HCT116 (cell line): ENCODE results near the gene NSMCE1. TPM values are rescaled to one million over a fixed set of nuclear protein-coding genes. Genes with fewer than 3 reads are reported as not detected.

Source experiments
- ATAC-seq: fragments of 200-7000 bp; cut with Tn5 transposase; 2 replicates; pipeline ENCODE4 v1.9.1; 2020; ENCODE audit warnings: mild to moderate bottlenecking, moderate library complexity
- BruUV-seq: library from RNA; stranded (reverse); fragments of 400-500 nt; replicated peaks from 2 replicates; lab custom pipeline; 2021; lab: Mats Ljungman, UMichigan
- CTCF ChIA-PET: fragments of 300-600 bp; sonication (Branson Sonifier 250); formaldehyde crosslinking; loops from one replicate; lab custom pipeline; 2021; ENCODE audit warnings: antibody characterized with exemption; lab: Charles Lee
- POLR2A ChIA-PET: fragments of 300-600, 350-600 bp; sonication (Branson Sonifier 250); formaldehyde crosslinking; loops from one replicate; lab custom pipeline; 2021; ENCODE audit warnings: antibody characterized with exemption; lab: Charles Lee
- RAD21 ChIA-PET, 2 experiments: fragments of 300-600 bp; sonication (Branson Sonifier 250); formaldehyde crosslinking; loops; one replicate each; lab custom pipeline; 2023; ENCODE audit warnings: low total read pairs in 2 of 2; ENCODE audit not compliant: uncharacterized antibody in 2 of 2, unreplicated experiment in 2 of 2, low non-redundant PET in 1 of 2; lab: Charles Lee
- DNase-seq: peaks from one replicate; pipeline ENCODE4 v3.0.0-alpha.2; 2010; ENCODE audit warnings: low read depth, low spot score
- H2AFZ ChIP-seq: fragments of 200-600 bp; shearing (Covaris generic), sonication (generic); 2 replicates; pipeline ENCODE4 v1.6.1; 2017; ENCODE audit warnings: low read depth, mixed run types, mixed read lengths, antibody characterized with exemption, low read length; ENCODE audit not compliant: poor library complexity, severe bottlenecking
- H3K27ac ChIP-seq: 2 replicates; pipeline ENCODE4 v1.5.1; 2012; ENCODE audit warnings: low read depth, low read length
- H3K27me3 ChIP-seq: fragments of 200-600 bp; sonication (generic); 2 replicates; pipeline ENCODE4 v1.6.1; 2016; ENCODE audit warnings: mixed run types, low read length, mixed read lengths; ENCODE audit not compliant: insufficient read depth
- H3K36me3 ChIP-seq, 2 experiments: fragments of 200-500 bp in 1 of 2; fragments of 200-600 bp in 1 of 2; sonication (Bioruptor generic) in 1 of 2; sonication (generic) in 1 of 2; 2 replicates each; pipeline versions ENCODE4 v1.5.1 to v1.6.1; 2014 to 2016; ENCODE audit warnings: low read length in 2 of 2, inconsistent platforms in 1 of 2, mixed read lengths in 1 of 2, mixed run types in 1 of 2; ENCODE audit not compliant: insufficient read depth in 2 of 2, control insufficient read depth in 1 of 2
- H3K4me1 ChIP-seq, 2 experiments: fragments of 200-600 bp in 1 of 2; sonication (generic) in 1 of 2; 2 replicates each; pipeline versions ENCODE4 v1.5.1 to v1.6.1; 2012 to 2017; ENCODE audit warnings: low read length in 2 of 2, inconsistent platforms in 1 of 2, mild to moderate bottlenecking in 1 of 2, mixed read lengths in 1 of 2, mixed run types in 1 of 2, moderate library complexity in 1 of 2; ENCODE audit not compliant: insufficient read depth in 2 of 2, control insufficient read depth in 1 of 2
- H3K4me2 ChIP-seq: fragments of 200-600 bp; sonication (generic); 2 replicates; pipeline ENCODE4 v1.6.1; 2017; ENCODE audit warnings: mixed run types, low read length, mixed read lengths
- H3K4me3 ChIP-seq, 2 experiments: fragments of 200-600 bp in 1 of 2; sonication (generic) in 1 of 2; replicated peaks in 1 of 2; 2 replicates each; pipeline ENCODE4 v1.5.1; 2011 to 2016; ENCODE audit warnings: low read length in 2 of 2, control low read depth in 1 of 2, low read depth in 1 of 2, mild to moderate bottlenecking in 1 of 2, mixed read lengths in 1 of 2, mixed run types in 1 of 2
- H3K79me2 ChIP-seq: fragments of 200-600 bp; sonication (generic); 2 replicates; pipeline ENCODE4 v1.6.1; 2017; ENCODE audit warnings: mild to moderate bottlenecking, mixed run types, low read length, moderate library complexity, mixed read lengths; ENCODE audit not compliant: insufficient read depth
- H3K9ac ChIP-seq: fragments of 200-600 bp; sonication (generic); 2 replicates; pipeline ENCODE4 v1.6.1; 2016; ENCODE audit warnings: low read length, mixed read lengths
- H3K9me2 ChIP-seq: fragments of 200-600 bp; sonication (generic), shearing (Covaris generic); 2 replicates; pipeline ENCODE4 v1.6.1; 2017; ENCODE audit warnings: mixed run types, mild to moderate bottlenecking, moderate library complexity; ENCODE audit not compliant: insufficient read depth
- H3K9me3 ChIP-seq, 2 experiments: fragments of 200-500 bp in 1 of 2; fragments of 200-600 bp in 1 of 2; sonication (Bioruptor generic) in 1 of 2; sonication (generic) in 1 of 2; 2 replicates each; pipeline ENCODE4 v1.6.1; 2014 to 2017; ENCODE audit warnings: low read length in 2 of 2, mixed read lengths in 2 of 2, inconsistent platforms in 1 of 2, low read depth in 1 of 2, mild to moderate bottlenecking in 1 of 2, mixed run types in 1 of 2, moderate library complexity in 1 of 2; ENCODE audit not compliant: control insufficient read depth in 1 of 2, insufficient read depth in 1 of 2
- H4K20me1 ChIP-seq: fragments of 200-600 bp; sonication (generic), shearing (Covaris generic); 2 replicates; pipeline ENCODE4 v1.6.1; 2017; ENCODE audit warnings: mixed run types, mild to moderate bottlenecking, moderate library complexity; ENCODE audit not compliant: insufficient read depth
- CEBPB ChIP-seq: IDR thresholded peaks from 2 replicates; pipeline ENCODE4 v1.6.1; 2012; ENCODE audit warnings: low read depth
- EGR1 ChIP-seq: IDR thresholded peaks from 2 replicates; pipeline ENCODE4 v1.6.1; 2012; ENCODE audit warnings: low read depth
- ELF1 ChIP-seq: IDR thresholded peaks from 2 replicates; pipeline ENCODE4 v1.6.1; 2012; ENCODE audit warnings: low read depth, borderline replicate concordance
- EZH2 ChIP-seq: fragments of 200-600 bp; sonication (generic); IDR thresholded peaks from 2 replicates; pipeline ENCODE4 v1.6.1; 2017; ENCODE audit warnings: antibody characterized with exemption, mixed run types
- EZH2phosphoT487 ChIP-seq: fragments of 200-600 bp; IDR thresholded peaks from 2 replicates; pipeline ENCODE4 v1.6.1; 2018; ENCODE audit warnings: antibody characterized with exemption, borderline replicate concordance
- JUND ChIP-seq: IDR thresholded peaks from 2 replicates; pipeline ENCODE4 v1.6.1; 2012
- POLR2A ChIP-seq: IDR thresholded peaks from 2 replicates; pipeline ENCODE4 v1.7.0; 2011; ENCODE audit warnings: borderline replicate concordance; ENCODE audit not compliant: insufficient read depth, insufficient read length; ENCODE audit errors: extremely low read depth
- POLR2AphosphoS5 ChIP-seq: IDR thresholded peaks from 2 replicates; pipeline ENCODE4 v1.6.1; 2011; ENCODE audit warnings: mild to moderate bottlenecking, low read depth, low read length, moderate library complexity
- SIN3A ChIP-seq: IDR thresholded peaks from 2 replicates; pipeline ENCODE4 v1.6.1; 2012; ENCODE audit warnings: low read depth
- SP1 ChIP-seq: IDR thresholded peaks from 2 replicates; pipeline ENCODE4 v1.6.1; 2012; ENCODE audit warnings: low read depth
- TCF7L2 ChIP-seq: IDR thresholded peaks from 2 replicates; pipeline ENCODE4 v1.7.0; 2011; ENCODE audit warnings: borderline replicate concordance, inconsistent platforms; ENCODE audit not compliant: insufficient read depth, insufficient read length; ENCODE audit errors: extremely low read depth
- ZBTB33 ChIP-seq: IDR thresholded peaks from 2 replicates; pipeline ENCODE4 v1.6.1; 2011; ENCODE audit warnings: mild to moderate bottlenecking, low read length, moderate library complexity; ENCODE audit not compliant: insufficient replicate concordance; ENCODE audit errors: extremely low read depth
- ZFX ChIP-seq: fragments of 450-650 bp; IDR thresholded peaks from 2 replicates; pipeline ENCODE4 v1.6.1; 2017
- ZNF274 ChIP-seq: fragments of 200-500 bp; sonication (Bioruptor generic); IDR thresholded peaks from 2 replicates; pipeline ENCODE4 v1.6.1; 2014; ENCODE audit warnings: mild to moderate bottlenecking, low read depth, low read length, inconsistent platforms
- intact Hi-C: fragments of 100-400 bp; cut with micrococcal nuclease; formaldehyde crosslinking; loops from 2 replicates; pipeline ENCODE4 v1.10.0; 2022
- total RNA-seq: library from RNA; stranded (reverse); gene quantifications from one replicate; pipeline ENCODE4 v1.2.1, GENCODE V29; 2021; ENCODE audit not compliant: unreplicated experiment
- TF ChIP-seq, protein P1 (sequence below): IDR thresholded peaks from 2 replicates; pipeline ENCODE4 v1.6.1; 2012

NSMCE1 gene
- total RNA-seq, 1 experiment from 2014 or later = 85.6 TPM

DNA sequence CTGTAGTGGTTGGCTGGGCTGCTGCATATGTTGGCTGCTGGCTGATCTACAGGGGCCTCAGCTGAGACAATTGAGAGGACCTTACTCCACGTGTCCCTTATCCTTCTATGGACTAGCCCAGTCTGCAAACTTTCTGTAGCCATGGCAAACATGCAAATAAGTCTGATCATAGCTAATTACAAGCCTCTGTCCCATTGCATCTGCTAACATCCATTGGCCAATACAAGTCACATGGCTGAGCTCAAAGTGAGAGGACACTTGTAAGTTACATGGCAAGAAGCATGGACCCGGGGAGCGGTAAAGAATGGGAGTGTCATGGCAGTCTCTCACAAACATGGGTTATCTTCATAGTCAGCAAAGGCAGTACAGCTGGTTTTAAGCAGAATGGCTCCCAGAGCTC is 33.6 kb upstream of the NSMCE1 start (continued):
- no peak for TF ChIP-seq SP1
- TF ChIP-seq POLR2A = no peak
- TF ChIP-seq ZFX = no peak

- no peaks in the 10 kb centered on the region for H4K20me1 ChIP-seq
- H3K9me2 ChIP-seq = no peaks in the 10 kb centered on the region
- H3K4me1 ChIP-seq = peaks cover 0 to 7% of the 10 kb centered on the region in 2 experiments; a peak in 1 of 4 replicates
- no peaks in the 10 kb centered on the region for H3K27me3 ChIP-seq
- no peaks in the 10 kb centered on the region for H3K9me3 ChIP-seq
- no peak overlapping the region for H3K27ac ChIP-seq
- no peak overlapping the region for H2AFZ ChIP-seq
- H3K79me2 ChIP-seq = no peaks in the 10 kb centered on the region
- no TSS peak for BruUV-seq
- ATAC-seq (no peak), DNase-seq (no peak)
- RAD21 ChIA-PET = no interaction called here
- POLR2A ChIA-PET = no interaction called here
- CTCF ChIA-PET = no interaction called here
- intact Hi-C loops = no loop called here
- no peak overlapping the region for H3K9ac ChIP-seq
- no peaks in the 10 kb centered on the region for H3K36me3 ChIP-seq
- no peak overlapping the region for H3K4me2 ChIP-seq
- TF ChIP-seq TCF7L2 (no peak), EGR1 (no peak), ELF1 (no peak), JUND (no peak), SIN3A (no peak), POLR2A (no peak), ZFX (no peak), ZBTB33 (no peak), EZH2phosphoT487 (no peak), ZNF274 (no peak), CEBPB (no peak), POLR2AphosphoS5 (no peak), EZH2 (no peak)
- TF ChIP-seq, protein P1, sequence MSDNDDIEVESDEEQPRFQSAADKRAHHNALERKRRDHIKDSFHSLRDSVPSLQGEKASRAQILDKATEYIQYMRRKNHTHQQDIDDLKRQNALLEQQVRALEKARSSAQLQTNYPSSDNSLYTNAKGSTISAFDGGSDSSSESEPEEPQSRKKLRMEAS = no peak
- no peak overlapping the region for H3K4me3 ChIP-seq
Measured at GRCh38 chr16:27301236-27301861, 32.8 kb upstream of the NSMCE1 start.
